Vagina (tissue), 2 donors: ENCODE measurements around the gene NCOA3.

Experiments
- POLR2A ChIP-seq, 2 donors: fragments of 450-650 bp; IDR thresholded peaks; one replicate each; pipeline ENCODE4 v1.6.1; 2017; ENCODE audit warnings: antibody characterized with exemption in 2 of 2, mild to moderate bottlenecking in 2 of 2, moderate library complexity in 2 of 2
- TF ChIP-seq, protein P1 (sequence below), 3 experiments: fragments of 450-650 bp in 2 of 3; fragments of 200-600 bp in 1 of 3; sonication (generic) in 1 of 3; IDR thresholded peaks; one replicate each; pipeline ENCODE4 v1.5.1; 2017 to 2019; ENCODE audit warnings: antibody characterized with exemption in 3 of 3, mild to moderate bottlenecking in 2 of 3, moderate library complexity in 2 of 3

DNA sequence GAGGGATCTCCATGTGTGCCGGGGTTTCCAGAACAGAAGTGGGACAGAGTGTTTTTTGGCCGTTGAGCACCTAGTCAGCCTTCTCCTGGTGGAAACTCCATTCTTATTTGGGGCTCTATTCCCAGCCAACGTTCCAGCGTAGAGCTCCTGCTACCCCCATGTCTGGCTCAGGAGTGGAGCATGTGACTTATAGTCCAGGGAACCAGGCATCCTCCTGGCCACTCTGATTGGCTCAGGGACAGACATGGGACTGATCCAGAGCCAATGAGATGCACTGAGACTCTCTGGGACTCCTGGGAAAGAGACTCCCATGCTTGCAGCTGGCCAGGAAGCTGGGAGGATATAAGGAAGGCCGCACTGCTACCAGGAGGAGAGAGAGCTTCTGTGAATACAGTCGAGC, 196.5 kb downstream of the NCOA3 start:
- TF ChIP-seq, protein P1, sequence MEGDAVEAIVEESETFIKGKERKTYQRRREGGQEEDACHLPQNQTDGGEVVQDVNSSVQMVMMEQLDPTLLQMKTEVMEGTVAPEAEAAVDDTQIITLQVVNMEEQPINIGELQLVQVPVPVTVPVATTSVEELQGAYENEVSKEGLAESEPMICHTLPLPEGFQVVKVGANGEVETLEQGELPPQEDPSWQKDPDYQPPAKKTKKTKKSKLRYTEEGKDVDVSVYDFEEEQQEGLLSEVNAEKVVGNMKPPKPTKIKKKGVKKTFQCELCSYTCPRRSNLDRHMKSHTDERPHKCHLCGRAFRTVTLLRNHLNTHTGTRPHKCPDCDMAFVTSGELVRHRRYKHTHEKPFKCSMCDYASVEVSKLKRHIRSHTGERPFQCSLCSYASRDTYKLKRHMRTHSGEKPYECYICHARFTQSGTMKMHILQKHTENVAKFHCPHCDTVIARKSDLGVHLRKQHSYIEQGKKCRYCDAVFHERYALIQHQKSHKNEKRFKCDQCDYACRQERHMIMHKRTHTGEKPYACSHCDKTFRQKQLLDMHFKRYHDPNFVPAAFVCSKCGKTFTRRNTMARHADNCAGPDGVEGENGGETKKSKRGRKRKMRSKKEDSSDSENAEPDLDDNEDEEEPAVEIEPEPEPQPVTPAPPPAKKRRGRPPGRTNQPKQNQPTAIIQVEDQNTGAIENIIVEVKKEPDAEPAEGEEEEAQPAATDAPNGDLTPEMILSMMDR (IDR thresholded peaks at IDR 0.05), result no peak
- no peak for TF ChIP-seq POLR2A (IDR thresholded peaks at IDR 0.05)
